Measurements from ENCODE around the gene UNC5C. TPM values are rescaled to one million over a fixed set of nuclear protein-coding genes. Genes with fewer than 3 reads are reported as not detected.

UNC5C gene
- total and polyA plus RNA-seq, 10 of the 15 experiments (the other 5 are each of a cell fraction or from before 2014, with no cell fraction given) = 0.02 to 2.0 (median 0.15) TPM; not detected in 1

GRCh38 chr4:95547715-95548471 lies 880 bp downstream of the UNC5C start:
- Histone ChIP-seq H3K9ac (ENCODE audit: control insufficient read depth, insufficient read depth, low read length) (no peak overlapping the region), H3K27ac (ENCODE audit: control insufficient read depth, insufficient read depth) (no peak overlapping the region), H4K20me1 (ENCODE audit: control insufficient read depth, insufficient read depth) (no peaks in the 10 kb centered on the region; the same call in 1 of the 2 replicates), H2AFZ (ENCODE audit: control insufficient read depth, low read depth, low read length) (no peak overlapping the region), H3K4me2 (ENCODE audit: control insufficient read depth, insufficient read depth) (peak overlapping the region; percentile 19; the same call in 1 of the 2 replicates), H3K27me3 (replicated peaks in 1 of 2; ENCODE audit: control insufficient read depth in 2 of 2, insufficient read depth in 2 of 2, low read length in 1 of 2) (peaks cover 0 to 17% of the 10 kb centered on the region in 2 experiments; a peak in 2 of 4 replicates), H3K79me2 (ENCODE audit: control insufficient read depth, insufficient read depth, low read length) (no peaks in the 10 kb centered on the region), H3K36me3 (ENCODE audit: control insufficient read depth in 2 of 2, insufficient read depth in 2 of 2, low read length in 1 of 2) (no peaks in the 10 kb centered on the region), H3K9me3 (replicated peaks; ENCODE audit: control insufficient read depth, insufficient read depth, low read length) (no peaks in the 10 kb centered on the region), H3K4me1 (ENCODE audit: control insufficient read depth, insufficient read depth, low read length) (no peaks in the 10 kb centered on the region), H3K4me3 (no peak overlapping the region)
- ChIA-PET POLR2A (interaction anchor here (1.1 to 2.4 kb wide), 6 partner anchors 11 to 25 kb away, joined by 3 to 8 read pairs (median 4); no protein-coding TSS in a partner anchor), SMC1A (ENCODE audit: uncharacterized antibody, unreplicated experiment) (interaction anchor here (0.7 to 8.3 kb wide), 6 partner anchors 10 to 56 kb away, joined by 3 to 89 read pairs (median 6); no protein-coding TSS in a partner anchor), CTCF (interaction anchor here (1.3 to 6.6 kb wide), 5 partner anchors 12 to 37 kb away, joined by 4 to 87 read pairs (median 7); no protein-coding TSS in a partner anchor), RAD21 (ENCODE audit: unreplicated experiment) (interaction anchor here (1.0 to 3.6 kb wide), 7 partner anchors 10 to 52 kb away, joined by 3 to 25 read pairs (median 4); no protein-coding TSS in a partner anchor)
- 26% methylated on average over 41 of the region's 41 CpGs for WGBS (ENCODE audit: insufficient coverage, insufficient replicate concordance, low lambda C conversion rate, missing lambda C conversion rate)
- DNase-seq (ENCODE audit: low read depth, low spot score) (no peak), ATAC-seq (peak; percentile 2), FAIRE-seq (no peak)
- intact Hi-C loops (cut with micrococcal nuclease; ENCODE audit: unreplicated experiment) = no loop called here
- TF ChIP-seq HDGF (IDR thresholded peaks at IDR 0.05) = no peak
- no peak for TF ChIP-seq EGR1 (IDR thresholded peaks at IDR 0.05; ENCODE audit: borderline replicate concordance in 1 of 2, low read depth in 2 of 2, low read length in 2 of 2)
- no peak for TF ChIP-seq SREBF2 (IDR thresholded peaks at IDR 0.05; ENCODE audit: low read length)
- no peak for TF ChIP-seq POLR2AphosphoS2 (IDR thresholded peaks at IDR 0.05; ENCODE audit: low read depth, low read length)
- no peak for TF ChIP-seq ZBTB11 (CRISPR knock-in tag; IDR thresholded peaks at IDR 0.05)
- no peak for TF ChIP-seq SPI1 (IDR thresholded peaks at IDR 0.05; ENCODE audit: borderline replicate concordance, insufficient read depth, low read depth, low read length)
- TF ChIP-seq RUNX3 (IDR thresholded peaks at IDR 0.05; ENCODE audit: low read length) = no peak
- TF ChIP-seq ATF7 (IDR thresholded peaks at IDR 0.05; ENCODE audit: low read depth) = no peak
- no peak for TF ChIP-seq E2F4 (IDR thresholded peaks at IDR 0.05; ENCODE audit: low read depth, low read length)
- TF ChIP-seq SRF (IDR thresholded peaks at IDR 0.05; ENCODE audit: low read depth in 2 of 2, low read length in 2 of 2) = no peak
- TF ChIP-seq MEF2A (IDR thresholded peaks at IDR 0.05; ENCODE audit: insufficient read depth, low read depth, low read length) = no peak
- no peak for TF ChIP-seq POLR2A (IDR thresholded peaks at IDR 0.05; ENCODE audit: low read depth, low read length)
- TSS peak; percentile 48 for BruUV-seq (replicated peaks)
- in situ Hi-C loops (cut with MboI) = no loop called here

Data from GM12878 (cell line).